SK-N-SH treated with all-trans-retinoic acid at 6 μM for 48 hours (cell line): Measurements from ENCODE around the gene PRICKLE1.

Experiments
- ATAC-seq: fragments of 200-7000 bp; cut with Tn5 transposase; 3 replicates; pipeline ENCODE4 v1.9.1; 2020; ENCODE audit warnings: mild to moderate bottlenecking, moderate library complexity
- ARNTL ChIP-seq: fragments of 450-650 bp; formaldehyde crosslinking; IDR thresholded peaks from 2 replicates; pipeline ENCODE4 v1.5.0; 2020; ENCODE audit warnings: low read depth, mild to moderate bottlenecking, moderate library complexity, borderline replicate concordance
- BACH2 ChIP-seq: fragments of 250-450 bp; sonication (Bioruptor Pico); IDR thresholded peaks from 2 replicates; pipeline ENCODE4 v1.9.0; 2021; ENCODE audit warnings: mild to moderate bottlenecking, borderline replicate concordance
- CREB5 ChIP-seq: fragments of 250-450 bp; sonication (Bioruptor Pico); IDR thresholded peaks from 2 replicates; pipeline ENCODE4 v1.5.1; 2020; ENCODE audit warnings: low read depth, mild to moderate bottlenecking, moderate library complexity
- CSDC2 ChIP-seq: fragments of 250-450 bp; sonication (Bioruptor Pico); IDR thresholded peaks from 2 replicates; pipeline ENCODE4 v1.5.0; 2020; ENCODE audit warnings: mild to moderate bottlenecking, moderate library complexity
- ESRRG ChIP-seq: fragments of 250-450 bp; sonication (Bioruptor Pico); IDR thresholded peaks from 2 replicates; pipeline ENCODE4 v1.6.1; 2021; ENCODE audit warnings: mild to moderate bottlenecking
- GLIS3 ChIP-seq: fragments of 250-450 bp; sonication (Bioruptor Pico); IDR thresholded peaks from 2 replicates; pipeline ENCODE4 v1.5.0; 2020; ENCODE audit warnings: mild to moderate bottlenecking, moderate library complexity
- ISL1 ChIP-seq: fragments of 250-450 bp; sonication (Bioruptor Pico); IDR thresholded peaks from 2 replicates; pipeline ENCODE4 v2.1.2; 2022; ENCODE audit warnings: mild to moderate bottlenecking, moderate library complexity
- OSR1 ChIP-seq: fragments of 250-450 bp; sonication (Bioruptor Pico); IDR thresholded peaks from 2 replicates; pipeline ENCODE4 v1.8.0; 2022; ENCODE audit warnings: moderate library complexity, mild to moderate bottlenecking, inconsistent platforms
- PATZ1 ChIP-seq: fragments of 250-450 bp; sonication (Bioruptor Pico); IDR thresholded peaks from 2 replicates; pipeline ENCODE4 v1.8.0; 2020; ENCODE audit warnings: mild to moderate bottlenecking, moderate library complexity, borderline replicate concordance
- PPARA ChIP-seq: fragments of 250-450 bp; sonication (Bioruptor Pico); IDR thresholded peaks from 2 replicates; pipeline ENCODE4 v1.5.0; 2020; ENCODE audit warnings: mild to moderate bottlenecking, borderline replicate concordance
- RARB ChIP-seq: fragments of 250-450 bp; sonication (Bioruptor Pico); IDR thresholded peaks from 2 replicates; pipeline ENCODE4 v1.8.0; 2021; ENCODE audit warnings: mild to moderate bottlenecking, moderate library complexity
- SNAI2 ChIP-seq: fragments of 250-450 bp; sonication (Bioruptor Pico); IDR thresholded peaks from 2 replicates; pipeline ENCODE4 v1.5.0; 2020; ENCODE audit warnings: mild to moderate bottlenecking, moderate library complexity
- TCF4 ChIP-seq: fragments of 250-450 bp; sonication (Bioruptor Pico); IDR thresholded peaks from 2 replicates; pipeline ENCODE4 v1.8.0; 2021; ENCODE audit warnings: mild to moderate bottlenecking, moderate library complexity, borderline replicate concordance
- TOX ChIP-seq: fragments of 250-450 bp; sonication (Bioruptor Pico); IDR thresholded peaks from 2 replicates; pipeline ENCODE4 v1.8.0; 2021; ENCODE audit warnings: mild to moderate bottlenecking, moderate library complexity, borderline replicate concordance
- ZC3H10 ChIP-seq: fragments of 250-450 bp; sonication (Bioruptor Pico); IDR thresholded peaks from 2 replicates; pipeline ENCODE4 v1.5.1; 2021; ENCODE audit warnings: mild to moderate bottlenecking, moderate library complexity
- ZFP3 ChIP-seq: fragments of 250-450 bp; sonication (Bioruptor Pico); IDR thresholded peaks from 2 replicates; pipeline ENCODE4 v1.5.0; 2020; ENCODE audit warnings: mild to moderate bottlenecking, moderate library complexity
- ZFP30 ChIP-seq: fragments of 450-650 bp; formaldehyde crosslinking; IDR thresholded peaks from 2 replicates; pipeline ENCODE4 v1.5.0; 2022; ENCODE audit warnings: mild to moderate bottlenecking, moderate library complexity
- ZNF565 ChIP-seq: fragments of 450-650 bp; formaldehyde crosslinking; conservative IDR thresholded peaks from 2 replicates; pipeline ENCODE4 v1.5.0; 2020; ENCODE audit warnings: low read depth, mild to moderate bottlenecking, moderate library complexity
- ZNF70 ChIP-seq: fragments of 450-650 bp; formaldehyde crosslinking; IDR thresholded peaks from 2 replicates; pipeline ENCODE4 v1.5.0; 2020; ENCODE audit warnings: mild to moderate bottlenecking, moderate library complexity
- ZNF8 ChIP-seq: fragments of 450-650 bp; formaldehyde crosslinking; IDR thresholded peaks from 2 replicates; pipeline ENCODE4 v1.5.0; 2020; ENCODE audit warnings: mild to moderate bottlenecking, moderate library complexity
- TF ChIP-seq, protein P1 (sequence below): fragments of 250-450 bp; sonication (Bioruptor Pico); IDR thresholded peaks from 2 replicates; pipeline ENCODE4 v1.5.0; 2020; ENCODE audit warnings: mild to moderate bottlenecking, moderate library complexity
- TF ChIP-seq, protein P2 (sequence below): fragments of 250-450 bp; sonication (Bioruptor Pico); IDR thresholded peaks from 2 replicates; pipeline ENCODE4 v1.5.1; 2021; ENCODE audit warnings: mild to moderate bottlenecking, moderate library complexity

PRICKLE1 gene

GRCh38 chr12:42603246-42603990 lies 13.9 kb upstream of the PRICKLE1 start:
- TF ChIP-seq, protein P1, sequence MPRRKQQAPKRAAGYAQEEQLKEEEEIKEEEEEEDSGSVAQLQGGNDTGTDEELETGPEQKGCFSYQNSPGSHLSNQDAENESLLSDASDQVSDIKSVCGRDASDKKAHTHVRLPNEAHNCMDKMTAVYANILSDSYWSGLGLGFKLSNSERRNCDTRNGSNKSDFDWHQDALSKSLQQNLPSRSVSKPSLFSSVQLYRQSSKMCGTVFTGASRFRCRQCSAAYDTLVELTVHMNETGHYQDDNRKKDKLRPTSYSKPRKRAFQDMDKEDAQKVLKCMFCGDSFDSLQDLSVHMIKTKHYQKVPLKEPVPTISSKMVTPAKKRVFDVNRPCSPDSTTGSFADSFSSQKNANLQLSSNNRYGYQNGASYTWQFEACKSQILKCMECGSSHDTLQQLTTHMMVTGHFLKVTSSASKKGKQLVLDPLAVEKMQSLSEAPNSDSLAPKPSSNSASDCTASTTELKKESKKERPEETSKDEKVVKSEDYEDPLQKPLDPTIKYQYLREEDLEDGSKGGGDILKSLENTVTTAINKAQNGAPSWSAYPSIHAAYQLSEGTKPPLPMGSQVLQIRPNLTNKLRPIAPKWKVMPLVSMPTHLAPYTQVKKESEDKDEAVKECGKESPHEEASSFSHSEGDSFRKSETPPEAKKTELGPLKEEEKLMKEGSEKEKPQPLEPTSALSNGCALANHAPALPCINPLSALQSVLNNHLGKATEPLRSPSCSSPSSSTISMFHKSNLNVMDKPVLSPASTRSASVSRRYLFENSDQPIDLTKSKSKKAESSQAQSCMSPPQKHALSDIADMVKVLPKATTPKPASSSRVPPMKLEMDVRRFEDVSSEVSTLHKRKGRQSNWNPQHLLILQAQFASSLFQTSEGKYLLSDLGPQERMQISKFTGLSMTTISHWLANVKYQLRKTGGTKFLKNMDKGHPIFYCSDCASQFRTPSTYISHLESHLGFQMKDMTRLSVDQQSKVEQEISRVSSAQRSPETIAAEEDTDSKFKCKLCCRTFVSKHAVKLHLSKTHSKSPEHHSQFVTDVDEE (CRISPR knock-in tag) = no peak
- no peak for TF ChIP-seq ZFP30 (CRISPR knock-in tag)
- no peak for TF ChIP-seq ZNF70 (CRISPR knock-in tag)
- TF ChIP-seq, protein P2, sequence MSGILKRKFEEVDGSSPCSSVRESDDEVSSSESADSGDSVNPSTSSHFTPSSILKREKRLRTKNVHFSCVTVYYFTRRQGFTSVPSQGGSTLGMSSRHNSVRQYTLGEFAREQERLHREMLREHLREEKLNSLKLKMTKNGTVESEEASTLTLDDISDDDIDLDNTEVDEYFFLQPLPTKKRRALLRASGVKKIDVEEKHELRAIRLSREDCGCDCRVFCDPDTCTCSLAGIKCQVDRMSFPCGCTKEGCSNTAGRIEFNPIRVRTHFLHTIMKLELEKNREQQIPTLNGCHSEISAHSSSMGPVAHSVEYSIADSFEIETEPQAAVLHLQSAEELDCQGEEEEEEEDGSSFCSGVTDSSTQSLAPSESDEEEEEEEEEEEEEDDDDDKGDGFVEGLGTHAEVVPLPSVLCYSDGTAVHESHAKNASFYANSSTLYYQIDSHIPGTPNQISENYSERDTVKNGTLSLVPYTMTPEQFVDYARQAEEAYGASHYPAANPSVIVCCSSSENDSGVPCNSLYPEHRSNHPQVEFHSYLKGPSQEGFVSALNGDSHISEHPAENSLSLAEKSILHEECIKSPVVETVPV (CRISPR knock-in tag) = no peak
- TF ChIP-seq CREB5 = no peak
- TF ChIP-seq PPARA = no peak
- no peak for TF ChIP-seq ZC3H10 (CRISPR knock-in tag)
- no peak for TF ChIP-seq PATZ1
- TF ChIP-seq ISL1 (CRISPR knock-in tag) = no peak
- TF ChIP-seq, all 23 proteins: peak for 0

GRCh38 chr12:42593874-42594273 lies 4.3 kb upstream of the PRICKLE1 start:
- no peak for TF ChIP-seq ARNTL (CRISPR knock-in tag)
- no peak for TF ChIP-seq GLIS3 (CRISPR knock-in tag)
- TF ChIP-seq CREB5 = no peak
- TF ChIP-seq CSDC2 = no peak
- no peak for TF ChIP-seq ZFP3 (CRISPR knock-in tag)
- no peak for TF ChIP-seq ZC3H10 (CRISPR knock-in tag)
- no peak for TF ChIP-seq ISL1 (CRISPR knock-in tag)
- no peak for TF ChIP-seq TCF4 (CRISPR knock-in tag)
- TF ChIP-seq ZNF565 (CRISPR knock-in tag) = no peak
- no peak for TF ChIP-seq SNAI2
- no peak for TF ChIP-seq BACH2 (CRISPR knock-in tag)
- no peak for TF ChIP-seq OSR1 (CRISPR knock-in tag)
- TF ChIP-seq ZNF8 (CRISPR knock-in tag) = no peak
- no peak for ATAC-seq

More at GRCh38 chr12:42603246-42603990, 13.9 kb upstream of the PRICKLE1 start:
- ATAC-seq = no peak

DNA sequence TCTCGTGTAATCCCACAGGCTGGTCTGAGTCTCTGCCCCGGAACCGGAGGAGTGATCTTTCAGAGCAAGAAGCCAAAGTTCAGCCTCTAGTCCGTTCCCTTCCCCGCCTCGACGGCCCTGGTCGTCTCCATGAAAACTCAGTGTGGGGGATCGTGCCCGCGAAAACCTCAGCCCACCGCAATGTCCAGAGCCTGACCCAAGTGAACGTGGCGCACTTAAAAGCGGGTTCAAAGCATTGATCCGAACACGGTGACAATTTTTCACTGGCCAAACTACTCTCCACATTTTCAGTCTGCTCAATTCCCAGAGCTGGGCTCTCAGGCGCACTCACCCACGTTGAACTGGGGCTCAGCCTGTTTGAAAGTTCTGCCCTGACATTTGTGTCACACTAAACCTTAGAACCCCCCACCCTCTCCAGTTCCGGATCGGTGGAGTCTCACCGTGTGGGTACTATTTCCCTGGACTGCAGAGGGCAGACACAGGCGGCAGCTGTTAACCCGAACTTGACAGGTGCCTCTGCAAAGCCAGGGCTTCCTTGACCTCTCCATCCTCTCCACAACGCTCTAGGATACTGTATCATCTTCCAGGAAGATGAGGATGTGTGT lies 886 bp upstream of the PRICKLE1 start:
- ATAC-seq = no peak
- no peak for TF ChIP-seq PATZ1
- TF ChIP-seq CSDC2 = no peak
- TF ChIP-seq TOX (CRISPR knock-in tag) = no peak
- TF ChIP-seq, protein P1 (CRISPR knock-in tag) = no peak
- TF ChIP-seq GLIS3 (CRISPR knock-in tag) = no peak
- TF ChIP-seq RARB = no peak
- TF ChIP-seq ESRRG = no peak
